Heart right ventricle (tissue), 16 donors: ENCODE data around the gene BDH1. TPM values are rescaled to one million over a fixed set of nuclear protein-coding genes. Genes with fewer than 3 reads are reported as not detected.
"Not testable (repeated sequence)": the region's sequence is repeated elsewhere in the genome, so short reads cannot be mapped to it uniquely, and the experiment has no call there.

Experiments
- ATAC-seq, 8 donors: fragments of 200-7000 bp; cut with Tn5 transposase; one replicate each; pipeline ENCODE4 v1.9.1; 2020; ENCODE audit warnings: mild to moderate bottlenecking in 8 of 8, moderate library complexity in 8 of 8, moderate number of reproducible peaks in 1 of 8
- DNase-seq, 2 donors: peaks; one replicate each; pipeline ENCODE4 v3.0.0-alpha.2; 2020
- H3K27ac ChIP-seq, 10 donors: fragments of 200-600 bp; sonication (generic) in 2 of 10; one replicate each; pipeline versions ENCODE4 v1.5.0 to v1.8.0; 2020 to 2022; ENCODE audit warnings: mild to moderate bottlenecking in 3 of 10
- H3K27me3 ChIP-seq, 7 donors: fragments of 200-600 bp; one replicate each; pipeline ENCODE4 v1.8.0; 2021 to 2022; ENCODE audit warnings: mild to moderate bottlenecking in 2 of 7
- H3K36me3 ChIP-seq, 9 donors: fragments of 200-600 bp; sonication (generic) in 1 of 9; one replicate each; pipeline versions ENCODE4 v1.5.0 to v1.8.0; 2020 to 2022; ENCODE audit warnings: mild to moderate bottlenecking in 2 of 9
- H3K4me1 ChIP-seq, 9 donors: fragments of 200-600 bp; sonication (generic) in 1 of 9; one replicate each; pipeline versions ENCODE4 v1.5.0 to v1.8.0; 2020 to 2022; ENCODE audit warnings: mild to moderate bottlenecking in 4 of 9
- H3K4me3 ChIP-seq, 10 donors: fragments of 200-600 bp; sonication (generic) in 2 of 10; one replicate each; pipeline versions ENCODE4 v1.5.0 to v1.8.0; 2020 to 2022; ENCODE audit warnings: mild to moderate bottlenecking in 7 of 10, moderate library complexity in 2 of 10
- H3K9me3 ChIP-seq, 11 donors: fragments of 200-600 bp in 10 of 11; sonication (generic) in 2 of 11; one replicate each; pipeline versions ENCODE4 v1.5.0 to v1.8.0; 2013 to 2022; ENCODE audit warnings: mild to moderate bottlenecking in 2 of 11, control low read depth in 1 of 11, moderate library complexity in 1 of 11
- CTCF ChIP-seq, 9 donors: fragments of 200-600 bp; sonication (generic) in 2 of 9; IDR thresholded peaks; one replicate each; pipeline versions ENCODE4 v1.5.0 to v1.8.0; 2021 to 2022; ENCODE audit warnings: antibody characterized with exemption in 9 of 9, mild to moderate bottlenecking in 5 of 9, moderate library complexity in 1 of 9
- WGBS, 2 donors: extraction: QIAGEN DNeasy Blood & Tissue Kit; methylation state at CpG; one replicate each; pipeline ENCODE4 v1.1.7; 2013; ENCODE audit warnings: inconsistent platforms in 1 of 2; 5-methylcytosine and 5-hydroxymethylcytosine counted together
- intact Hi-C, 10 donors: fragments of 100-400 bp; cut with DNase I; formaldehyde crosslinking; loops; one replicate each; pipeline versions ENCODE4 v1.11.1 to v1.14.2; 2022
- polyA plus RNA-seq, 2 donors: library from polyadenylated mRNA; stranded (reverse); fragments of 200-250 nt; gene quantifications; one replicate each; pipeline ENCODE4 v1.2.3, GENCODE V29; 2013
- total RNA-seq, 10 donors: library from RNA; stranded (reverse); fragmentation: NEBNext Ultra II Directional in 3 of 10; extraction: Animal tissue kit (Norgen Biotek cat#: 25700) in 3 of 10; gene quantifications; one replicate each; pipeline versions ENCODE4 v1.2.1 to v1.2.4, GENCODE V29; 2021 to 2023
- donor health status: Arrhythmogenic right ventricular cardiomyopathy.
- donor health status: ischemic (EF 13 %, LVEDD 7.1; RV severe dilation, severe dysfunction).
- donor health status: healthy with polysubstance abuse.
- donor health status: DM: no; HTN: yes; CAD: no.
- donor health status: DM: no; HTN: no; CAD: no.
- donor health status: ischemic (EF 25% LVEDD 6.9; RV normal size, moderate dysfunction).
- donor health status: ischemic (EF 25% LVEDD 5.7; RV mildly dilated, moderate dysfunction).
- donor health status: healthy.
- donor health status: DM: yes; HTN: yes; CAD: no.
- donor health status: Ischemic cardiomyopathy.
- donor health status: ischemic (EF 35%, LVEDD 5.7; RV mildly dilated, moderate dysfunction).
- donor health status: nonischemic (EF 11% LVEDD 7.7; RV severe dilation, severe dysfunction).
- donor health status: DM: yes; HTN: yes; CAD: no.
- donor health status: PGD.
- donor health status: ischemic (EF 29% LVEDD 5.4; RV normal size, mild dysfunction).
- donor health status: nonischemic (EF 23%, LVEDD 6.1; RV moderate dilation, normal function).

Gene BDH1
- total and polyA plus RNA-seq, 12 donors = 9.6 to 144 (median 78.0) TPM

- Histone ChIP-seq H3K36me3 (no peaks in the 10 kb centered on the region), H3K27ac (no peak overlapping the region), H3K27me3 (peaks cover 0 to 4% (median 0%) of the 10 kb centered on the region in 7 donors), H3K4me3 (no peak overlapping the region), H3K9me3 (no peaks in the 10 kb centered on the region), H3K4me1 (peaks cover 0 to 14% (median 7%) of the 10 kb centered on the region in 9 donors)
- intact Hi-C loops = no loop called here
- no peak for DNase-seq
- ATAC-seq = no peak
- WGBS, 2 donors = 90 to 91% methylated on average over 12 of the region's 12 CpGs
- TF ChIP-seq CTCF (IDR thresholded peaks at IDR 0.05) = no peak
Observed at GRCh38 chr3:197484204-197484901, 71.4 kb downstream of the BDH1 start.

GRCh38 chr3:197482001-197482400 is 73.8 kb downstream of the BDH1 start:
- no peak for TF ChIP-seq CTCF (IDR thresholded peaks at IDR 0.05)
- Histone ChIP-seq H3K4me3 (no peak overlapping the region), H3K9me3 (no peaks in the 10 kb centered on the region), H3K4me1 (peaks cover 0 to 7% (median 0%) of the 10 kb centered on the region in 9 donors), H3K27ac (no peak overlapping the region), H3K27me3 (peaks cover 0 to 8% (median 0%) of the 10 kb centered on the region in 7 donors), H3K36me3 (no peaks in the 10 kb centered on the region)
- intact Hi-C loops = no loop called here
- ATAC-seq (no peak), DNase-seq (no peak)
- WGBS, 2 donors = 86 to 92% methylated on average over 4 of the region's 4 CpGs

GRCh38 chr3:197480320-197480719 is 75.4 kb downstream of the BDH1 start:
- no peak for DNase-seq
- H3K4me3 ChIP-seq = no peak overlapping the region
- WGBS, 2 donors = 91 to 97% methylated on average over 3 of the region's 3 CpGs
- ATAC-seq = no peak
- H3K27me3 ChIP-seq = peaks cover 0 to 8% (median 0%) of the 10 kb centered on the region in 7 donors
- no peaks in the 10 kb centered on the region for H3K9me3 ChIP-seq
- H3K27ac ChIP-seq = no peak overlapping the region
- TF ChIP-seq CTCF (IDR thresholded peaks at IDR 0.05) = no peak
- H3K4me1 ChIP-seq = peaks cover 0 to 7% (median 0%) of the 10 kb centered on the region in 9 donors
- intact Hi-C loops = no loop called here
- H3K36me3 ChIP-seq = no peaks in the 10 kb centered on the region

- WGBS, 2 donors = 67 to 68% methylated on average over 11 of the region's 11 CpGs
Observed at GRCh38 chr3:197478746-197479668, 76.8 kb downstream of the BDH1 start.

GRCh38 chr3:197477816-197478215 is 78.0 kb downstream of the BDH1 start:
- not testable (repeated sequence) for H3K4me3 ChIP-seq, H3K4me1 ChIP-seq

More at GRCh38 chr3:197478746-197479668, 76.8 kb downstream of the BDH1 start:
- no peaks in the 10 kb centered on the region for H3K36me3 ChIP-seq
- DNase-seq (no peak), ATAC-seq (peak in 5 of 8 donors; percentile 34 to 55 (median 42))
- no peak overlapping the region for H3K4me3 ChIP-seq
- intact Hi-C loops = no loop called here
- H3K27ac ChIP-seq = peak overlapping the region in 2 of 10 donors; percentile 2 to 41
- H3K4me1 ChIP-seq = peaks cover 0 to 7% (median 0%) of the 10 kb centered on the region in 9 donors
- no peak for TF ChIP-seq CTCF (IDR thresholded peaks at IDR 0.05)
- H3K27me3 ChIP-seq = peaks cover 0 to 8% (median 0%) of the 10 kb centered on the region in 7 donors
- H3K9me3 ChIP-seq = no peaks in the 10 kb centered on the region

More at GRCh38 chr3:197477816-197478215, 78.0 kb downstream of the BDH1 start:
- DNase-seq, H3K9me3 ChIP-seq, H3K36me3 ChIP-seq, H3K27ac ChIP-seq, H3K27me3 ChIP-seq, intact Hi-C loops: not testable (repeated sequence)
- peak in 2 of 8 donors; percentile 38 to 60 for ATAC-seq
- WGBS, 2 donors = 86 to 89% methylated on average over 7 of the region's 7 CpGs
